B cell (primary cell): ENCODE measurements around the gene MRPL32. TPM values are rescaled to one million over a fixed set of nuclear protein-coding genes. Genes with fewer than 3 reads are reported as not detected.
A peak's percentile ranks its signal among the peaks of the same experiment; 100 is the strongest.

Experiments
- ATAC-seq: fragments of 200-7000 bp; cut with Tn5 transposase; one replicate; pipeline ENCODE4 v1.10.0; 2021; ENCODE audit warnings: low read depth, mild to moderate bottlenecking, moderate number of reproducible peaks, moderate library complexity
- CTCF ChIA-PET: fragments of 350-600 bp; sonication (Branson Sonifier 250); formaldehyde crosslinking; loops from one replicate; lab custom pipeline; 2021; ENCODE audit warnings: antibody characterized with exemption, inconsistent platforms; lab: Charles Lee
- POLR2A ChIA-PET: fragments of 350-600 bp; sonication (Branson Sonifier 250); formaldehyde crosslinking; loops from one replicate; lab custom pipeline; 2021; ENCODE audit warnings: antibody characterized with exemption; lab: Charles Lee
- DNase-seq: peaks from one replicate; pipeline ENCODE4 v3.0.0; 2013
- H2AFZ ChIP-seq: 2 replicates; pipeline ENCODE4 v1.6.1; 2012; ENCODE audit warnings: mild to moderate bottlenecking, low read depth, low read length; ENCODE audit not compliant: insufficient read depth, poor library complexity, severe bottlenecking
- H3K27ac ChIP-seq, 2 donors: 1 replicate in 1 of 2; 2 replicates in 1 of 2; pipeline ENCODE4 v1.5.1; 2012 to 2013; ENCODE audit warnings: low read length in 2 of 2, mild to moderate bottlenecking in 2 of 2, moderate library complexity in 1 of 2
- H3K27me3 ChIP-seq, 4 experiments: fragments of 200-600 bp in 1 of 4; sonication (generic) in 1 of 4; replicated peaks in 1 of 4; 1 replicate in 2 of 4; 2 replicates in 2 of 4; pipeline versions ENCODE4 v1.6.1 to v1.7.0; 2013 to 2016; ENCODE audit warnings: low read length in 3 of 4, mild to moderate bottlenecking in 2 of 4, mixed read lengths in 1 of 4, moderate library complexity in 1 of 4; ENCODE audit not compliant: insufficient read depth in 4 of 4, control insufficient read depth in 3 of 4; ENCODE audit errors: control extremely low read depth in 1 of 4
- H3K36me3 ChIP-seq, 2 experiments: replicated peaks in 1 of 2; 1 replicate in 1 of 2; 2 replicates in 1 of 2; pipeline versions ENCODE4 v1.6.1 to v1.7.1; 2013; ENCODE audit warnings: low read length in 1 of 2; ENCODE audit not compliant: insufficient read depth in 2 of 2, control insufficient read depth in 1 of 2; ENCODE audit errors: control extremely low read depth in 1 of 2, extremely low read depth in 1 of 2
- H3K4me1 ChIP-seq, 2 donors: fragments of 200-600 bp in 1 of 2; sonication (generic) in 1 of 2; 1 replicate in 1 of 2; 2 replicates in 1 of 2; pipeline versions ENCODE4 v1.5.1 to v1.6.1; 2013 to 2017; ENCODE audit warnings: low read length in 2 of 2; ENCODE audit not compliant: control insufficient read depth in 2 of 2, insufficient read depth in 2 of 2
- H3K4me2 ChIP-seq: replicated peaks from 2 replicates; pipeline ENCODE3; 2012; ENCODE audit warnings: mild to moderate bottlenecking, low read depth, low read length; ENCODE audit not compliant: poor library complexity, severe bottlenecking
- H3K4me3 ChIP-seq, 5 experiments: fragments of 200-600 bp in 1 of 5; sonication (generic) in 1 of 5; 1 replicate in 3 of 5; 2 replicates in 2 of 5; pipeline versions ENCODE4 v1.5.1 to v1.7.0; 2011 to 2016; ENCODE audit warnings: low read length in 4 of 5, mild to moderate bottlenecking in 4 of 5, low read depth in 2 of 5, control low read depth in 1 of 5, moderate library complexity in 1 of 5; ENCODE audit not compliant: insufficient read depth in 1 of 5; ENCODE audit errors: control extremely low read depth in 1 of 5, extremely low read depth in 1 of 5
- H3K79me2 ChIP-seq: fragments of 200-600 bp; sonication (generic); one replicate; pipeline ENCODE4 v1.6.0; 2016; ENCODE audit warnings: low read length; ENCODE audit not compliant: control insufficient read depth, insufficient read depth
- H3K9ac ChIP-seq: fragments of 200-600 bp; sonication (generic); 2 replicates; pipeline ENCODE4 v1.6.1; 2017; ENCODE audit warnings: mild to moderate bottlenecking, low read length, moderate library complexity
- H3K9me3 ChIP-seq, 3 donors: one replicate each; pipeline versions ENCODE4 v1.6.1 to v1.7.1; 2013; ENCODE audit warnings: low read length in 2 of 3; ENCODE audit not compliant: control insufficient read depth in 2 of 3, insufficient read depth in 1 of 3; ENCODE audit errors: control extremely low read depth in 1 of 3
- H4K20me1 ChIP-seq: 2 replicates; pipeline ENCODE4 v1.6.0; 2012; ENCODE audit warnings: mild to moderate bottlenecking, low read length; ENCODE audit not compliant: insufficient read depth, control insufficient read depth, poor library complexity, severe bottlenecking
- H3K27ac Mint-ChIP-seq: one replicate; pipeline ENCODE4 v1.8.0; 2021; ENCODE audit warnings: mixed read lengths
- H3K27me3 Mint-ChIP-seq: one replicate; pipeline ENCODE4 v1.8.0; 2021; ENCODE audit warnings: mixed read lengths
- H3K4me1 Mint-ChIP-seq: one replicate; pipeline ENCODE4 v1.8.0; 2021; ENCODE audit warnings: mixed read lengths
- H3K4me3 Mint-ChIP-seq: one replicate; pipeline ENCODE4 v1.8.0; 2021; ENCODE audit warnings: mixed read lengths
- H3K9me3 Mint-ChIP-seq: one replicate; pipeline ENCODE4 v1.8.0; 2022; ENCODE audit warnings: mixed read lengths; ENCODE audit not compliant: insufficient read depth
- EZH2 ChIP-seq: IDR thresholded peaks from 2 replicates; pipeline ENCODE4 v1.6.1; 2012; ENCODE audit warnings: borderline replicate concordance, low read depth, mild to moderate bottlenecking, moderate library complexity, low read length; ENCODE audit not compliant: insufficient read depth, poor library complexity, severe bottlenecking
- WGBS: methylation state at CpG from one replicate; pipeline ENCODE4 v1.1.5; 2013; ENCODE audit warnings: missing lambda C conversion rate; ENCODE audit not compliant: insufficient coverage; 5-methylcytosine and 5-hydroxymethylcytosine counted together
- intact Hi-C: fragments of 100-400 bp; cut with micrococcal nuclease; formaldehyde crosslinking; loops from one replicate; pipeline ENCODE4 v1.10.0; 2022
- polyA plus RNA-seq: library from polyadenylated mRNA; depleted of rRNA; stranded (reverse); fragments of >200 nt; gene quantifications from 2 replicates; pipeline ENCODE4 v1.2.3, GENCODE V29; 2012
- total RNA-seq, 2 donors: library from RNA; stranded (reverse); fragments of 120-200 nt in 1 of 2; gene quantifications; 1 replicate in 1 of 2; 2 replicates in 1 of 2; pipeline versions ENCODE4 v1.2.3 to v1.2.4, GENCODE V29; 2013 to 2022
- TF ChIP-seq, protein P1 (sequence below): fragments of 200-600 bp; IDR thresholded peaks from one replicate; pipeline ENCODE4 v1.8.0; 2022; ENCODE audit warnings: antibody characterized with exemption, mild to moderate bottlenecking

Gene MRPL32
- total and polyA plus RNA-seq, 2 donors (not counting 1 experiment from before 2014, with no cell fraction given) = 25.3 to 31.7 TPM

DNA sequence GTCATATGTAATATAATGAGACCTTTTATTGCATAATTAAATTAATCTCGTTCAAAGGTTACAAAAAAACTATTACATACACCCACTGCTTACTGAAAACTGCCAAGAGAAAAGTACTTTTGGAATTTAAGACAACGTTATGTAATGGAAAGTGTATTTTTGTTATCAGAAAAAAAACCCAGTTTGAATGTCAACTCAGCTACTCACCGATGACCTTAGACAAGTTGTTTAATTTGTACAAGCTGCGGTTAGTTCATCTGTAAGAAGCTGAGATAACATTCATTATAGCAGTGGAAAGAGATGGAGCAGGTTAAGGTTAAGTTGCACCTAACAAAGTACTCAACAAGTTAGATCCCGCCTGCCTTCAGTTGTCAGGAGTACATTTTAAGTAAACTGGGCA, 1.3 kb upstream of the MRPL32 start:
- no peaks in the 10 kb centered on the region for H3K27me3 ChIP-seq
- no peaks in the 10 kb centered on the region for H3K9me3 ChIP-seq
- peaks cover 73% of the 10 kb centered on the region for H3K79me2 ChIP-seq
- ATAC-seq = no peak
- Mint-ChIP-seq H3K4me1 (peaks cover 74% of the 10 kb centered on the region), H3K4me3 (peak overlapping the region; percentile 91), H3K9me3 (no peaks in the 10 kb centered on the region), H3K27ac (peak overlapping the region; percentile 32), H3K27me3 (no peaks in the 10 kb centered on the region)
- DNase-seq = no peak
- H3K9ac ChIP-seq = peak overlapping the region; percentile 92
- ChIA-PET CTCF (interaction anchor here (0.8 to 3.7 kb wide), 4 partner anchors 10 to 802 kb away, joined by 3 to 35 read pairs (median 5); partner anchors contain the start of gene STK17A), POLR2A (interaction anchor here (0.9 kb wide), 1 partner anchor 23 kb away, joined by 3 read pairs; no protein-coding TSS in a partner anchor)
- peak overlapping the region; percentile 79 to 98 (median 90) for H3K4me3 ChIP-seq
- intact Hi-C loops = no loop called here
- peaks cover 41 to 44% of the 10 kb centered on the region in 2 donors for H3K4me1 ChIP-seq
- H3K4me2 ChIP-seq = peak overlapping the region; percentile 74
- TF ChIP-seq EZH2 = no peak
- TF ChIP-seq, protein P1, sequence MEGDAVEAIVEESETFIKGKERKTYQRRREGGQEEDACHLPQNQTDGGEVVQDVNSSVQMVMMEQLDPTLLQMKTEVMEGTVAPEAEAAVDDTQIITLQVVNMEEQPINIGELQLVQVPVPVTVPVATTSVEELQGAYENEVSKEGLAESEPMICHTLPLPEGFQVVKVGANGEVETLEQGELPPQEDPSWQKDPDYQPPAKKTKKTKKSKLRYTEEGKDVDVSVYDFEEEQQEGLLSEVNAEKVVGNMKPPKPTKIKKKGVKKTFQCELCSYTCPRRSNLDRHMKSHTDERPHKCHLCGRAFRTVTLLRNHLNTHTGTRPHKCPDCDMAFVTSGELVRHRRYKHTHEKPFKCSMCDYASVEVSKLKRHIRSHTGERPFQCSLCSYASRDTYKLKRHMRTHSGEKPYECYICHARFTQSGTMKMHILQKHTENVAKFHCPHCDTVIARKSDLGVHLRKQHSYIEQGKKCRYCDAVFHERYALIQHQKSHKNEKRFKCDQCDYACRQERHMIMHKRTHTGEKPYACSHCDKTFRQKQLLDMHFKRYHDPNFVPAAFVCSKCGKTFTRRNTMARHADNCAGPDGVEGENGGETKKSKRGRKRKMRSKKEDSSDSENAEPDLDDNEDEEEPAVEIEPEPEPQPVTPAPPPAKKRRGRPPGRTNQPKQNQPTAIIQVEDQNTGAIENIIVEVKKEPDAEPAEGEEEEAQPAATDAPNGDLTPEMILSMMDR = no peak
- H3K36me3 ChIP-seq = peaks cover 0 to 20% of the 10 kb centered on the region in 2 experiments
- no CpG with 5 or more reads among the region's 5 CpGs for WGBS
- peak overlapping the region in 1 of 2 donors; percentile 88 for H3K27ac ChIP-seq
- H2AFZ ChIP-seq = peak overlapping the region; percentile 92
- H4K20me1 ChIP-seq = peaks cover 6% of the 10 kb centered on the region

DNA sequence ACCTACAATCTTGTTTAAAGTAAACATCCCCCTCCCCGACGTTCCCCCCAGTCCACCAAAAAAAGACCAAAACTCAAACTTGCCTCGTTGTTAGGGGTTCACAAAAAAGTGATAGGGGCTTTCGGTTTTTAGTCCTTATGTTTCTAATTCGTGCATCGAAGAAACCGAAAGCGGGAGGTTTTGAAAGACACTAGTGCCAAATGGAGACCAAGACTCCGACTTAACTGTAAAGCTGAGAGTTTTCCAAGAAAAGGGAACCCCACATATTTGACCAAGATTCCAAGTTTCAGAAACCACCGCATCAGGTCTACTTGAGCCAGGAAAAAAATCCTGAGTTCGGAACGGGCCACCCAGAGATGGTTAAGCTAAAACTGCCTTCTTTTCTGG, 736 bp upstream of the MRPL32 start:
- ATAC-seq = no peak
- Histone ChIP-seq H3K36me3 (peaks cover 0 to 20% of the 10 kb centered on the region in 2 experiments), H3K27ac (peak overlapping the region; percentile 77 to 88), H2AFZ (peak overlapping the region; percentile 92), H3K9ac (peak overlapping the region; percentile 92), H3K4me1 (peaks cover 36 to 39% of the 10 kb centered on the region in 2 donors), H3K4me2 (peak overlapping the region; percentile 74), H3K9me3 (no peaks in the 10 kb centered on the region), H3K4me3 (peak overlapping the region; percentile 79 to 98 (median 90)), H3K79me2 (peaks cover 73% of the 10 kb centered on the region), H4K20me1 (peaks cover 6% of the 10 kb centered on the region), H3K27me3 (no peaks in the 10 kb centered on the region)
- 0% methylated on average over 8 of the region's 12 CpGs for WGBS
- TF ChIP-seq, protein P1 = no peak
- TF ChIP-seq EZH2 = no peak
- peak overlapping the region; percentile 91 for H3K4me3 Mint-ChIP-seq
- H3K4me1 Mint-ChIP-seq = peaks cover 70% of the 10 kb centered on the region
- intact Hi-C loops = no loop called here
- CTCF ChIA-PET = interaction anchor here (0.7 to 3.7 kb wide), 9 partner anchors 9 to 908 kb away, joined by 3 to 35 read pairs (median 4); partner anchors contain the start of genes C7orf25 and STK17A
- H3K9me3 Mint-ChIP-seq = no peaks in the 10 kb centered on the region
- POLR2A ChIA-PET = interaction anchor here (0.7 to 1.6 kb wide), 5 partner anchors 19 to 718 kb away, joined by 3 to 5 read pairs (median 4); partner anchors contain the start of gene STK17A
- no peaks in the 10 kb centered on the region for H3K27me3 Mint-ChIP-seq
- no peak for DNase-seq
- peak overlapping the region; percentile 94 for H3K27ac Mint-ChIP-seq
